Liver (tissue), 9 donors: ENCODE results near the gene TPM4. TPM values are rescaled to one million over a fixed set of nuclear protein-coding genes. Genes with fewer than 3 reads are reported as not detected.

ENCODE experiments used
- DNase-seq: peaks from one replicate; pipeline ENCODE4 v3.0.0-alpha.2; 2017; ENCODE audit warnings: low spot score
- H3K27ac ChIP-seq, 2 donors: one replicate each; pipeline ENCODE4 v1.7.0; 2013; ENCODE audit warnings: inconsistent platforms in 2 of 2, low read length in 2 of 2, control low read depth in 1 of 2, low read depth in 1 of 2, mild to moderate bottlenecking in 1 of 2
- H3K27me3 ChIP-seq, 4 donors: one replicate each; pipeline versions ENCODE4 v1.6.1 to v1.7.0; 2013; ENCODE audit warnings: low read length in 3 of 4, inconsistent platforms in 1 of 4, mild to moderate bottlenecking in 1 of 4, moderate library complexity in 1 of 4; ENCODE audit not compliant: control insufficient read depth in 4 of 4, insufficient read depth in 4 of 4
- H3K36me3 ChIP-seq, 4 donors: one replicate each; pipeline versions ENCODE4 v1.6.1 to v1.7.0; 2013; ENCODE audit warnings: low read length in 3 of 4, mild to moderate bottlenecking in 3 of 4, low read depth in 1 of 4, moderate library complexity in 1 of 4; ENCODE audit not compliant: control insufficient read depth in 4 of 4, insufficient read depth in 3 of 4
- H3K4me1 ChIP-seq, 4 donors: one replicate each; pipeline versions ENCODE4 v1.6.1 to v1.7.0; 2013; ENCODE audit warnings: low read length in 3 of 4, mild to moderate bottlenecking in 3 of 4, moderate library complexity in 1 of 4; ENCODE audit not compliant: control insufficient read depth in 4 of 4, insufficient read depth in 4 of 4
- H3K4me3 ChIP-seq, 3 donors: one replicate each; pipeline versions ENCODE4 v1.6.1 to v1.7.0; 2013; ENCODE audit warnings: low read length in 3 of 3, control low read depth in 1 of 3, low read depth in 1 of 3, mild to moderate bottlenecking in 1 of 3
- H3K9ac ChIP-seq, 2 donors: one replicate each; pipeline ENCODE4 v1.7.0; 2013; ENCODE audit warnings: low read length in 2 of 2, mild to moderate bottlenecking in 2 of 2, moderate library complexity in 2 of 2, control low read depth in 1 of 2, low read depth in 1 of 2
- H3K9me3 ChIP-seq, 4 donors: one replicate each; pipeline versions ENCODE4 v1.6.1 to v1.7.0; 2013; ENCODE audit warnings: low read length in 3 of 4; ENCODE audit not compliant: control insufficient read depth in 4 of 4
- EGR1 ChIP-seq, 2 donors: IDR thresholded peaks; 2 replicates each; pipeline ENCODE4 v1.6.1; 2016 to 2018; ENCODE audit warnings: antibody characterized with exemption in 2 of 2, low read depth in 2 of 2
- FOXA1 ChIP-seq: IDR thresholded peaks from 2 replicates; pipeline ENCODE4 v1.6.1; 2016; ENCODE audit warnings: antibody characterized with exemption
- FOXA2 ChIP-seq: IDR thresholded peaks from 2 replicates; pipeline ENCODE4 v1.6.1; 2016; ENCODE audit warnings: antibody characterized with exemption
- GABPA ChIP-seq, 2 donors: IDR thresholded peaks in 1 of 2; conservative IDR thresholded peaks in 1 of 2; 2 replicates each; pipeline ENCODE4 v1.6.1; 2016; ENCODE audit warnings: antibody characterized with exemption in 2 of 2, mild to moderate bottlenecking in 1 of 2, moderate library complexity in 1 of 2
- HNF4A ChIP-seq, 2 donors: conservative IDR thresholded peaks; 2 replicates each; pipeline ENCODE4 v1.6.1; 2016; ENCODE audit warnings: antibody characterized with exemption in 2 of 2, mild to moderate bottlenecking in 2 of 2
- HNF4G ChIP-seq: IDR thresholded peaks from 2 replicates; pipeline ENCODE4 v1.6.1; 2016; ENCODE audit warnings: antibody characterized with exemption
- JUND ChIP-seq, 2 donors: IDR thresholded peaks; 2 replicates each; pipeline ENCODE4 v1.6.1; 2016; ENCODE audit warnings: antibody characterized with exemption in 2 of 2
- MAX ChIP-seq: IDR thresholded peaks from 2 replicates; pipeline ENCODE4 v1.6.1; 2016; ENCODE audit warnings: antibody characterized with exemption
- NR2F2 ChIP-seq: IDR thresholded peaks from 2 replicates; pipeline ENCODE4 v1.6.1; 2016; ENCODE audit warnings: antibody characterized with exemption
- RAD21 ChIP-seq, 2 donors: IDR thresholded peaks; 2 replicates each; pipeline ENCODE4 v1.6.1; 2016; ENCODE audit warnings: antibody characterized with exemption in 2 of 2, mild to moderate bottlenecking in 2 of 2
- RXRA ChIP-seq, 2 donors: IDR thresholded peaks; 2 replicates each; pipeline ENCODE4 v1.6.1; 2017 to 2018; ENCODE audit warnings: antibody characterized with exemption in 2 of 2, mild to moderate bottlenecking in 1 of 2
- SP1 ChIP-seq: IDR thresholded peaks from 2 replicates; pipeline ENCODE4 v1.6.1; 2018; ENCODE audit warnings: antibody characterized with exemption, mild to moderate bottlenecking
- TAF1 ChIP-seq: conservative IDR thresholded peaks from 2 replicates; pipeline ENCODE4 v1.6.1; 2016; ENCODE audit warnings: antibody characterized with exemption, mild to moderate bottlenecking
- YY1 ChIP-seq: IDR thresholded peaks from 2 replicates; pipeline ENCODE4 v1.6.1; 2016; ENCODE audit warnings: antibody characterized with exemption, mild to moderate bottlenecking
- WGBS: extraction: QIAGEN DNeasy Blood & Tissue Kit; methylation state at CpG from one replicate; pipeline ENCODE4 v1.1.7; 2013; 5-methylcytosine and 5-hydroxymethylcytosine counted together
- polyA plus RNA-seq, 2 donors: library from polyadenylated mRNA; stranded (reverse) in 1 of 2; unstranded in 1 of 2; fragments of 200-250 nt in 1 of 2; fragments of >200 nt in 1 of 2; fragmentation: Nextera tagmentation in 1 of 2; extraction: Ambion mirVana in 1 of 2; gene quantifications; one replicate each; pipeline versions ENCODE4 v1.2.1 to v1.2.3, GENCODE V29; 2013 to 2015
- total RNA-seq, 2 donors: library from RNA; depleted of rRNA; stranded (reverse); fragments of >200 nt; gene quantifications; one replicate each; pipeline ENCODE4 v1.2.3, GENCODE V29; 2014
- TF ChIP-seq, protein P1 (sequence below): IDR thresholded peaks from 2 replicates; pipeline ENCODE4 v1.6.1; 2016; ENCODE audit warnings: antibody characterized with exemption
- TF ChIP-seq, protein P2 (sequence below): IDR thresholded peaks from 2 replicates; pipeline ENCODE4 v1.6.1; 2016; ENCODE audit warnings: antibody characterized with exemption, mild to moderate bottlenecking
- TF ChIP-seq, protein P3 (sequence below): fragments of 150-350 bp; IDR thresholded peaks from 2 replicates; pipeline ENCODE4 v1.5.1; 2017; ENCODE audit warnings: improper control_type of control experiment, low read depth, low read length; ENCODE audit not compliant: missing input control
- TF ChIP-seq, protein P4 (sequence below): IDR thresholded peaks from 2 replicates; pipeline ENCODE4 v1.6.1; 2016; ENCODE audit warnings: antibody characterized with exemption
- donor health status: healthy.
- donor health status: healthy.
- donor health status: healthy.
- donor health status: healthy.
- donor health status: healthy.

Gene TPM4
- total and polyA plus RNA-seq, 4 donors = 19.8 to 59.9 (median 43.4) TPM

- H3K9me3 ChIP-seq = no peaks in the 10 kb centered on the region
- peak overlapping the region; percentile 56 to 85 for H3K9ac ChIP-seq
- DNase-seq = no peak
- H3K4me3 ChIP-seq = peak overlapping the region in 2 of 3 donors; percentile 2 to 5
- H3K36me3 ChIP-seq = no peaks in the 10 kb centered on the region
- peaks cover 0 to 10% (median 2%) of the 10 kb centered on the region in 4 donors for H3K4me1 ChIP-seq
- 63% methylated on average over 16 of the region's 16 CpGs for WGBS
- TF ChIP-seq GABPA (IDR thresholded peaks at IDR 0.05 in 1 of 2, conservative IDR thresholded peaks at IDR 0.05 in 1 of 2) (no peak), HNF4A (conservative IDR thresholded peaks at IDR 0.05) (no peak), RXRA (IDR thresholded peaks at IDR 0.05) (no peak), RAD21 (IDR thresholded peaks at IDR 0.05) (no peak), FOXA1 (no peak), FOXA2 (no peak), SP1 (no peak), MAX (no peak), JUND (IDR thresholded peaks at IDR 0.05) (no peak), YY1 (no peak), EGR1 (IDR thresholded peaks at IDR 0.05; ENCODE audit: low read depth in 2 of 2) (no peak), TAF1 (no peak), NR2F2 (no peak), HNF4G (no peak)
- TF ChIP-seq, protein P1, sequence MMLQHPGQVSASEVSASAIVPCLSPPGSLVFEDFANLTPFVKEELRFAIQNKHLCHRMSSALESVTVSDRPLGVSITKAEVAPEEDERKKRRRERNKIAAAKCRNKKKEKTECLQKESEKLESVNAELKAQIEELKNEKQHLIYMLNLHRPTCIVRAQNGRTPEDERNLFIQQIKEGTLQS = no peak
- TF ChIP-seq, protein P2, sequence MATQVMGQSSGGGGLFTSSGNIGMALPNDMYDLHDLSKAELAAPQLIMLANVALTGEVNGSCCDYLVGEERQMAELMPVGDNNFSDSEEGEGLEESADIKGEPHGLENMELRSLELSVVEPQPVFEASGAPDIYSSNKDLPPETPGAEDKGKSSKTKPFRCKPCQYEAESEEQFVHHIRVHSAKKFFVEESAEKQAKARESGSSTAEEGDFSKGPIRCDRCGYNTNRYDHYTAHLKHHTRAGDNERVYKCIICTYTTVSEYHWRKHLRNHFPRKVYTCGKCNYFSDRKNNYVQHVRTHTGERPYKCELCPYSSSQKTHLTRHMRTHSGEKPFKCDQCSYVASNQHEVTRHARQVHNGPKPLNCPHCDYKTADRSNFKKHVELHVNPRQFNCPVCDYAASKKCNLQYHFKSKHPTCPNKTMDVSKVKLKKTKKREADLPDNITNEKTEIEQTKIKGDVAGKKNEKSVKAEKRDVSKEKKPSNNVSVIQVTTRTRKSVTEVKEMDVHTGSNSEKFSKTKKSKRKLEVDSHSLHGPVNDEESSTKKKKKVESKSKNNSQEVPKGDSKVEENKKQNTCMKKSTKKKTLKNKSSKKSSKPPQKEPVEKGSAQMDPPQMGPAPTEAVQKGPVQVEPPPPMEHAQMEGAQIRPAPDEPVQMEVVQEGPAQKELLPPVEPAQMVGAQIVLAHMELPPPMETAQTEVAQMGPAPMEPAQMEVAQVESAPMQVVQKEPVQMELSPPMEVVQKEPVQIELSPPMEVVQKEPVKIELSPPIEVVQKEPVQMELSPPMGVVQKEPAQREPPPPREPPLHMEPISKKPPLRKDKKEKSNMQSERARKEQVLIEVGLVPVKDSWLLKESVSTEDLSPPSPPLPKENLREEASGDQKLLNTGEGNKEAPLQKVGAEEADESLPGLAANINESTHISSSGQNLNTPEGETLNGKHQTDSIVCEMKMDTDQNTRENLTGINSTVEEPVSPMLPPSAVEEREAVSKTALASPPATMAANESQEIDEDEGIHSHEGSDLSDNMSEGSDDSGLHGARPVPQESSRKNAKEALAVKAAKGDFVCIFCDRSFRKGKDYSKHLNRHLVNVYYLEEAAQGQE = no peak
- TF ChIP-seq, protein P3, sequence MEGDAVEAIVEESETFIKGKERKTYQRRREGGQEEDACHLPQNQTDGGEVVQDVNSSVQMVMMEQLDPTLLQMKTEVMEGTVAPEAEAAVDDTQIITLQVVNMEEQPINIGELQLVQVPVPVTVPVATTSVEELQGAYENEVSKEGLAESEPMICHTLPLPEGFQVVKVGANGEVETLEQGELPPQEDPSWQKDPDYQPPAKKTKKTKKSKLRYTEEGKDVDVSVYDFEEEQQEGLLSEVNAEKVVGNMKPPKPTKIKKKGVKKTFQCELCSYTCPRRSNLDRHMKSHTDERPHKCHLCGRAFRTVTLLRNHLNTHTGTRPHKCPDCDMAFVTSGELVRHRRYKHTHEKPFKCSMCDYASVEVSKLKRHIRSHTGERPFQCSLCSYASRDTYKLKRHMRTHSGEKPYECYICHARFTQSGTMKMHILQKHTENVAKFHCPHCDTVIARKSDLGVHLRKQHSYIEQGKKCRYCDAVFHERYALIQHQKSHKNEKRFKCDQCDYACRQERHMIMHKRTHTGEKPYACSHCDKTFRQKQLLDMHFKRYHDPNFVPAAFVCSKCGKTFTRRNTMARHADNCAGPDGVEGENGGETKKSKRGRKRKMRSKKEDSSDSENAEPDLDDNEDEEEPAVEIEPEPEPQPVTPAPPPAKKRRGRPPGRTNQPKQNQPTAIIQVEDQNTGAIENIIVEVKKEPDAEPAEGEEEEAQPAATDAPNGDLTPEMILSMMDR = no peak
- TF ChIP-seq, protein P4, sequence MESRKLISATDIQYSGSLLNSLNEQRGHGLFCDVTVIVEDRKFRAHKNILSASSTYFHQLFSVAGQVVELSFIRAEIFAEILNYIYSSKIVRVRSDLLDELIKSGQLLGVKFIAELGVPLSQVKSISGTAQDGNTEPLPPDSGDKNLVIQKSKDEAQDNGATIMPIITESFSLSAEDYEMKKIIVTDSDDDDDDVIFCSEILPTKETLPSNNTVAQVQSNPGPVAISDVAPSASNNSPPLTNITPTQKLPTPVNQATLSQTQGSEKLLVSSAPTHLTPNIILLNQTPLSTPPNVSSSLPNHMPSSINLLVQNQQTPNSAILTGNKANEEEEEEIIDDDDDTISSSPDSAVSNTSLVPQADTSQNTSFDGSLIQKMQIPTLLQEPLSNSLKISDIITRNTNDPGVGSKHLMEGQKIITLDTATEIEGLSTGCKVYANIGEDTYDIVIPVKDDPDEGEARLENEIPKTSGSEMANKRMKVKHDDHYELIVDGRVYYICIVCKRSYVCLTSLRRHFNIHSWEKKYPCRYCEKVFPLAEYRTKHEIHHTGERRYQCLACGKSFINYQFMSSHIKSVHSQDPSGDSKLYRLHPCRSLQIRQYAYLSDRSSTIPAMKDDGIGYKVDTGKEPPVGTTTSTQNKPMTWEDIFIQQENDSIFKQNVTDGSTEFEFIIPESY = no peak
- H3K27me3 ChIP-seq = no peaks in the 10 kb centered on the region
- H3K27ac ChIP-seq = peak overlapping the region; percentile 93
Observed at GRCh38 chr19:16077984-16078758, 1.9 kb downstream of the TPM4 start.
